PC-9 (cell line): ENCODE results near the gene CA5A. TPM values are rescaled to one million over a fixed set of nuclear protein-coding genes. Genes with fewer than 3 reads are reported as not detected.
A peak's percentile ranks its signal among the peaks of the same experiment; 100 is the strongest.
"Not testable (repeated sequence)": the region's sequence is repeated elsewhere in the genome, so short reads cannot be mapped to it uniquely, and the experiment has no call there.

Source experiments
- BruUV-seq: library from RNA; stranded (reverse); fragments of 400-500 nt; replicated peaks from 2 replicates; lab custom pipeline; 2021; lab: Mats Ljungman, UMichigan
- CTCF ChIA-PET: fragments of 300-600 bp; sonication (Branson Sonifier 250); formaldehyde crosslinking; loops from one replicate; lab custom pipeline; 2022; ENCODE audit warnings: antibody characterized with exemption; lab: Charles Lee
- POLR2A ChIA-PET: fragments of 300-600 bp; sonication (Branson Sonifier 250); formaldehyde crosslinking; loops from one replicate; lab custom pipeline; 2022; ENCODE audit warnings: antibody characterized with exemption; ENCODE audit not compliant: unreplicated experiment; lab: Charles Lee
- DNase-seq, 2 experiments: peaks; one replicate each; pipeline versions ENCODE4 v3.0.0 to v3.0.0-alpha.2; 2015 to 2022; ENCODE audit warnings: mixed read lengths in 1 of 2
- H2AFZ ChIP-seq: fragments of 200-600 bp; sonication (generic); 2 replicates; pipeline ENCODE4 v1.8.1; 2017; ENCODE audit warnings: antibody characterized with exemption
- H3F3A ChIP-seq: fragments of 200-600 bp; sonication (generic); 2 replicates; pipeline ENCODE4 v1.8.1; 2017; ENCODE audit warnings: antibody characterized with exemption, mild to moderate bottlenecking, low read depth; ENCODE audit not compliant: insufficient read depth
- H3K27ac ChIP-seq: fragments of 200-600 bp; sonication (generic); 2 replicates; pipeline ENCODE4 v1.6.1; 2016; ENCODE audit warnings: mixed run types
- H3K27me3 ChIP-seq: fragments of 200-600 bp; sonication (generic); 2 replicates; pipeline ENCODE4 v1.6.1; 2016; ENCODE audit warnings: low read depth, mixed run types; ENCODE audit not compliant: insufficient read depth
- H3K36me3 ChIP-seq: fragments of 200-600 bp; sonication (generic); 2 replicates; pipeline ENCODE4 v1.6.1; 2016; ENCODE audit warnings: low read depth, mixed run types
- H3K4me1 ChIP-seq: fragments of 200-600 bp; sonication (generic); replicated peaks from 2 replicates; pipeline ENCODE4 v1.6.1; 2016; ENCODE audit warnings: mixed run types; ENCODE audit not compliant: insufficient read depth
- H3K4me2 ChIP-seq: fragments of 200-600 bp; sonication (generic); 2 replicates; pipeline ENCODE4 v1.6.1; 2017; ENCODE audit warnings: mixed run types
- H3K4me3 ChIP-seq: fragments of 200-600 bp; sonication (generic); 2 replicates; pipeline ENCODE4 v1.6.1; 2016; ENCODE audit warnings: mixed run types
- H3K79me2 ChIP-seq: fragments of 200-600 bp; sonication (generic); 2 replicates; pipeline ENCODE4 v1.6.1; 2017; ENCODE audit warnings: low read depth, mixed run types
- H3K9me2 ChIP-seq: fragments of 200-600 bp; sonication (generic); 2 replicates; pipeline ENCODE4 v1.8.1; 2017; ENCODE audit warnings: mild to moderate bottlenecking; ENCODE audit not compliant: insufficient read depth
- H3K9me3 ChIP-seq: fragments of 200-600 bp; sonication (generic); 2 replicates; pipeline ENCODE4 v1.8.1; 2016; ENCODE audit warnings: low read depth; ENCODE audit not compliant: insufficient read depth
- H4K20me1 ChIP-seq: fragments of 200-600 bp; sonication (generic); 2 replicates; pipeline ENCODE4 v1.8.1; 2017; ENCODE audit not compliant: insufficient read depth
- EZH2 ChIP-seq: fragments of 200-600 bp; sonication (generic); IDR thresholded peaks from 2 replicates; pipeline ENCODE4 v1.8.0; 2017; ENCODE audit warnings: antibody characterized with exemption, low read depth
- intact Hi-C: fragments of 100-400 bp; cut with micrococcal nuclease; formaldehyde crosslinking; loops from one replicate; pipeline ENCODE4 v1.10.0; 2022; ENCODE audit not compliant: unreplicated experiment
- total RNA-seq: library from RNA; stranded (reverse); gene quantifications from 2 replicates; pipeline ENCODE4 v1.2.3, GENCODE V29; 2021
- TF ChIP-seq, protein P1 (sequence below): fragments of 200-600 bp; sonication (generic); conservative IDR thresholded peaks from 2 replicates; pipeline ENCODE4 v1.6.1; 2017; ENCODE audit warnings: mixed run types, antibody characterized with exemption, mild to moderate bottlenecking, moderate library complexity

The CA5A gene
- total RNA-seq, 1 experiment from 2014 or later: 0.26 TPM

DNA sequence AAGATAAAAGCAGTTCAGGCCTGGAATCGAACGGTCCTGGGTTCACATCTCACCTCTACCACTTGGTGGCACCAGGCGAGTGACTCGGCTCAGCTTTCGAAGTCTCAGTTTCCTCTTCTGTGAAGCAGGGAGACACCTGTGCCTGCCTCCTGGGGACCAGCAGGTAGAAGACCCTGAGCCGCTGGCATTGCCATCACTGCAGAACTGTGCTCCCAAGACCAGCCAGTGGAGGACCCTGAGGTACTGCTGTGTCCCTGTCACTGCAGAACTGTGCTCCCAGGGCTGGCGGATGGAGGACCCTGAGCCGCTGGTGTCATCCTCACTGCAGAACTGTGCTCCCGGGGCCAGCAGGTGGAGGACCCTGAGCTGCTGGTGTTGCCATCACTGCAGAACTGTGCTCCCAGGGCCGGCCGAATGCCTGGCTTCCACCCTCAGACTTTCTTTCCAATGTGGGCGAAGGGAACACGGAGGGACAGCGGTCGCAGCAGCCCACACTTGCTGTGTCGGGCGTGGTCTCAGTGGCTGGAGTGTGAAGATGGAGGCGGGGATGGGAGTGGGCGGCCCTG lies 58.3 kb downstream of the CA5A start:
- Histone ChIP-seq H3K4me3 (no peak overlapping the region), H3F3A (no peaks in the 10 kb centered on the region), H3K36me3 (no peaks in the 10 kb centered on the region), H3K4me1 (no peaks in the 10 kb centered on the region), H2AFZ (no peak overlapping the region), H3K27ac (no peak overlapping the region), H3K79me2 (no peaks in the 10 kb centered on the region), H4K20me1 (no peaks in the 10 kb centered on the region), H3K9me3 (no peaks in the 10 kb centered on the region), H3K9me2 (no peaks in the 10 kb centered on the region), H3K4me2 (no peak overlapping the region), H3K27me3 (no peaks in the 10 kb centered on the region)
- intact Hi-C loops: no loop called here
- POLR2A ChIA-PET: no interaction called here
- TF ChIP-seq, protein P1, sequence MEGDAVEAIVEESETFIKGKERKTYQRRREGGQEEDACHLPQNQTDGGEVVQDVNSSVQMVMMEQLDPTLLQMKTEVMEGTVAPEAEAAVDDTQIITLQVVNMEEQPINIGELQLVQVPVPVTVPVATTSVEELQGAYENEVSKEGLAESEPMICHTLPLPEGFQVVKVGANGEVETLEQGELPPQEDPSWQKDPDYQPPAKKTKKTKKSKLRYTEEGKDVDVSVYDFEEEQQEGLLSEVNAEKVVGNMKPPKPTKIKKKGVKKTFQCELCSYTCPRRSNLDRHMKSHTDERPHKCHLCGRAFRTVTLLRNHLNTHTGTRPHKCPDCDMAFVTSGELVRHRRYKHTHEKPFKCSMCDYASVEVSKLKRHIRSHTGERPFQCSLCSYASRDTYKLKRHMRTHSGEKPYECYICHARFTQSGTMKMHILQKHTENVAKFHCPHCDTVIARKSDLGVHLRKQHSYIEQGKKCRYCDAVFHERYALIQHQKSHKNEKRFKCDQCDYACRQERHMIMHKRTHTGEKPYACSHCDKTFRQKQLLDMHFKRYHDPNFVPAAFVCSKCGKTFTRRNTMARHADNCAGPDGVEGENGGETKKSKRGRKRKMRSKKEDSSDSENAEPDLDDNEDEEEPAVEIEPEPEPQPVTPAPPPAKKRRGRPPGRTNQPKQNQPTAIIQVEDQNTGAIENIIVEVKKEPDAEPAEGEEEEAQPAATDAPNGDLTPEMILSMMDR: 0 out of 2 replicates have a peak, but pooled peaks have one; percentile 29
- no peak for TF ChIP-seq EZH2
- CTCF ChIA-PET: interaction anchor here (0.6 kb wide), 1 partner anchor 30 kb away, joined by 3 read pairs; no protein-coding TSS in a partner anchor
- no peak for DNase-seq
- BruUV-seq: no TSS peak

DNA sequence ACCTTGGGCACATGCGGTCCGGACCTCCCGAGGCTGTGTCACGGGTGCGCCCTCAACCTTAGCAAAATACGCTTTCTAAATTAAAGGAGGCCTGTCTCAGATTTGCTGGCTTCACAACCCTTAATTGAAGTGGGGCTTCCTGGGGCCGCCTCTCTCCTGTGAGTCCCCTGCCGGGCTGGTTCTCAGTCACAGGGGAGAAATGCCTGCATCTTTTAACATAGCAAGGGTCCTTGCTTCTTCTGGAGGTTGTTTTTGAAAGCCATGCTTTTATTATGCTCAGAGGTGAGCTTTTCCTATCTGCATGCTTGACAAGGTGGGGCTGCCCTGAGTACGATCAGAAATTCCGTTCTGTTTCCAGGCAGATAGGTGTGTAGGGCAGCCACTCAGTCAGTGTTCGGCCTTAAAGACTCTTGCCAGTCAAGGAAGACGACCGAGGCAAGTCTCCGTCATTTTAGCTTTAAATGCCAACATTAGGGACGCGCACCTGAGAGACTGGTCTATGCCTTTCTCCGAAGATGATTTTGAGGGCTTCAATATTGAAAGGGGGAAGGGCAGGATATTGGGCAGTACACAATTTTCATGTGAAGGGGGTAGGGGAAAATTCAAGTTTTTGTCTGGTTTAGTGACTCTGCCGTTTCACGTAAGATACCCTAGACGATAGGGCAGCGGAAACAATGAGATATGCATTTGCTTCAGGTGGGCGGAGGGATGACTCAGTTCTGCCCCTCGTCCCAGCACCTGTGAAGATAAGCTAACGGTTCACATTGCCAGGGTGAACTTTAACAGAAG lies 61.5 kb downstream of the CA5A start:
- no peak overlapping the region for H3K4me2 ChIP-seq
- H3K4me3 ChIP-seq: no peak overlapping the region
- ChIA-PET CTCF (no interaction called here), POLR2A (interaction anchor here (0.7 kb wide), 2 partner anchors 22 to 51 kb away, joined by 6 to 13 read pairs; no protein-coding TSS in a partner anchor)
- no peak for TF ChIP-seq EZH2
- TF ChIP-seq, protein P1: no peak
- BruUV-seq: no TSS peak
- H2AFZ ChIP-seq: no peak overlapping the region
- no peaks in the 10 kb centered on the region for H3K79me2 ChIP-seq
- H3K9me3 ChIP-seq: no peaks in the 10 kb centered on the region
- peaks cover 28% of the 10 kb centered on the region for H3K4me1 ChIP-seq
- no peaks in the 10 kb centered on the region for H4K20me1 ChIP-seq
- DNase-seq: no peak
- H3K27ac ChIP-seq: no peak overlapping the region
- H3K9me2 ChIP-seq: no peaks in the 10 kb centered on the region
- H3K36me3 ChIP-seq: no peaks in the 10 kb centered on the region
- H3K27me3 ChIP-seq: no peaks in the 10 kb centered on the region
- intact Hi-C loops: loop anchor here (5.0 kb wide), 1 partner anchor 72 kb away; no protein-coding TSS in a partner anchor
- H3F3A ChIP-seq: peaks cover 9% of the 10 kb centered on the region; the same call in 1 of the 2 replicates

DNA sequence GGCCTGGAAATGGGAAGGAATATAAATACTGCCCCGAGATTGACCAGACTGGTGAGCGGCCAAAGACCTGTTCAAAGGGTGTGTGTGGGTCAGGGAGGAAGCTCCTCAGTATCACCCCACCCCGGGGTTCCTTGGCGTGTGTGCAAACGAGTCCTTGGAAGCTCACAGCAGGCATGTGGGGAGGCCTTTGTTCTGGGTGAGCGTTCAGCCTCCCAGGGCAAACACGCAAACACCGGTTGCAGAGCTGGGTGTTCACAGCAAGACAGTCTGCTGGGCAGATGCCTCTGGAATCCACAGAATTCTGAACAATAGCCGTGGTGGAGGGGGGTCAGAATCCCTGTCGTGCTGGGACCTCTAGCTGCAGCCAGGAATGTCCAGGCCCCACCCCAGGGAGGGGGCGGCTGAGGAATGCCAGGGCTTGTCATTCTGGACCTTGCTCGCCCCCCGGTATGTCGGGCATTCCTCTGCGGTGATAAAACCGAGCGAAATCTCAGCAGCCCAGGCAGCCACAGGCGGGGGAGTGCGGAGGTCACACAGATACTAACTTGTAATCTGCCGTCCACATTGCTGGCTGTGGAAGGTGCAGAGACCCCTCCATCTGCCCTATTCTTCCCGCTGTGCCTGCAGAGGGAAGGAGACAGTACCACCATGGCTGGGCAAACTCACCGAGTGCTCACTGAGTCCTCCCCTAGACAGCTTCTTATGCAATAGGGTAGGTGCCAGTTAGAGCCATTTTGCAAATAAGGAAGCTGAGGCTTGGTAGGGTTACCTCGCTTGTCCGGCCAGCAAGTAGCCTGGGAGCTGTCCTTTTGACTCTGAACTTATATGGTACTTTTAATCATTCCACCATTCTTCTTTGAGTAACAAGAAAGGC lies 65.7 kb downstream of the CA5A start:
- H2AFZ ChIP-seq, BruUV-seq, H3K9me3 ChIP-seq, H3F3A ChIP-seq, H3K27me3 ChIP-seq, H3K9me2 ChIP-seq, H3K36me3 ChIP-seq, H3K4me3 ChIP-seq: not testable (repeated sequence)
- H4K20me1 ChIP-seq: peaks cover 16% of the 10 kb centered on the region
- peak overlapping the region; percentile 35 for H3K4me2 ChIP-seq
- ChIA-PET CTCF (interaction anchor here (0.7 to 2.2 kb wide), 7 partner anchors 17 to 234 kb away, joined by 4 to 37 read pairs (median 7); no protein-coding TSS in a partner anchor), POLR2A (interaction anchor here (0.5 to 1.9 kb wide), 4 partner anchors 20 to 903 kb away, joined by 3 to 8 read pairs (median 6); no protein-coding TSS in a partner anchor)
- intact Hi-C loops: loop anchor here (1.0 to 5.0 kb wide), 6 partner anchors 16 to 234 kb away; no protein-coding TSS in a partner anchor
- peaks cover 40% of the 10 kb centered on the region for H3K4me1 ChIP-seq
- DNase-seq: peak; percentile 39 to 96
- H3K27ac ChIP-seq: peak overlapping the region; percentile 4; the same call in 1 of the 2 replicates
- H3K79me2 ChIP-seq: peaks cover 35% of the 10 kb centered on the region

DNA sequence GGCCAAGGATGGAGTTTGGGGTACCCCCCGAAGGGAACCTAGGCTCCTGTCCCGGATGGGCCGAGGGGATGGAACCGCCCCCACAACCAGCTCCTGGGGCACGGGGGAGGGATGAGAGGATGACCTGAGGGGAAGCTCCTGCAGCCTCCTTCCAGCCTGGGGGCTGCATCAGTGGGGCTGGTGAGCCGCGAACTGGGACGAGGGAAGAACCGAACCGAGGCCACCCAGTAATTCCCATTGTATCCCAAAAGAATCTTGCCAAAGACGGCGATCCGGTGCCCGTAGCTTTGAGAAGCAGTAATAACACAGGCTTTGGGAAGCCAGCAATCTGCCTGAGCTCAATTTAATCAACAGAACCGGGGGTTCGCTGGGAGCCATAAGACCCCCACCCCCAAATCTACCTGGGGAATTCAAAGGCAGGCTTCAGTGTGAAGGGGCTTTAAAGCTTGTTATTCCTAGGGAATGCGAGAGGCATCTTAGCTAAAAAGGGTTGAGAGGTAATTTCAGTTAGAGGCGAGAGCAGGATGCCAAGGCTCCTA lies 66.4 kb downstream of the CA5A start:
- Histone ChIP-seq H4K20me1 (peaks cover 21% of the 10 kb centered on the region), H3K79me2 (peaks cover 42% of the 10 kb centered on the region), H3K4me1 (peaks cover 46% of the 10 kb centered on the region), H3K4me2 (peak overlapping the region; percentile 41; the same call in 1 of the 2 replicates)
- intact Hi-C loops: loop anchor here (2.0 to 5.0 kb wide), 5 partner anchors 77 to 892 kb away; partner anchors contain the start of gene MAP1LC3B
- H3F3A ChIP-seq, H3K27me3 ChIP-seq, H2AFZ ChIP-seq, BruUV-seq, H3K36me3 ChIP-seq, H3K27ac ChIP-seq, H3K4me3 ChIP-seq, DNase-seq, H3K9me3 ChIP-seq, H3K9me2 ChIP-seq: not testable (repeated sequence)
- POLR2A ChIA-PET: interaction anchor here (0.5 to 0.7 kb wide), 7 partner anchors 15 to 486 kb away, joined by 3 to 13 read pairs (median 3); no protein-coding TSS in a partner anchor
- CTCF ChIA-PET: interaction anchor here (2.2 kb wide), 1 partner anchor 91 kb away, joined by 37 read pairs; no protein-coding TSS in a partner anchor
